CD4-positive, alpha-beta T cell (primary cell): Measurements from ENCODE around the gene CCS. TPM values are rescaled to one million over a fixed set of nuclear protein-coding genes. Genes with fewer than 3 reads are reported as not detected.

Source experiments
- ATAC-seq: fragments of 200-7000 bp; cut with Tn5 transposase; one replicate; pipeline ENCODE4 v1.10.0; 2022; ENCODE audit warnings: mild to moderate bottlenecking; ENCODE audit not compliant: poor library complexity
- CTCF ChIA-PET: fragments of 350-600 bp; sonication (Branson Sonifier 250); formaldehyde crosslinking; loops from one replicate; lab custom pipeline; 2021; ENCODE audit warnings: antibody characterized with exemption, inconsistent platforms; lab: Charles Lee
- POLR2A ChIA-PET: fragments of 350-600 bp; sonication (Branson Sonifier 250); formaldehyde crosslinking; loops from one replicate; lab custom pipeline; 2021; ENCODE audit warnings: antibody characterized with exemption, inconsistent platforms; lab: Charles Lee
- DNase-seq, 14 experiments: peaks; one replicate each; pipeline ENCODE4 v3.0.0-alpha.2; 2013 to 2020; ENCODE audit warnings: mixed read lengths in 2 of 14
- H3K27ac ChIP-seq, 2 donors: one replicate each; pipeline versions ENCODE4 v1.5.1 to v1.7.0; 2013; ENCODE audit warnings: low read length in 2 of 2, low read depth in 1 of 2, mild to moderate bottlenecking in 1 of 2
- H3K27me3 ChIP-seq, 2 experiments: 1 replicate in 1 of 2; 2 replicates in 1 of 2; pipeline versions ENCODE4 v1.6.1 to v1.7.0; 2013; ENCODE audit warnings: low read length in 2 of 2, control low read depth in 1 of 2, mild to moderate bottlenecking in 1 of 2, moderate library complexity in 1 of 2; ENCODE audit not compliant: insufficient read depth in 2 of 2, control insufficient read depth in 1 of 2
- H3K36me3 ChIP-seq: one replicate; pipeline ENCODE4 v1.6.1; 2013; ENCODE audit warnings: low read length, control low read depth; ENCODE audit not compliant: insufficient read depth
- H3K4me1 ChIP-seq: one replicate; pipeline ENCODE4 v1.6.1; 2013; ENCODE audit warnings: low read length, control low read depth; ENCODE audit not compliant: insufficient read depth
- H3K4me3 ChIP-seq: one replicate; pipeline ENCODE4 v1.5.1; 2013; ENCODE audit warnings: mild to moderate bottlenecking, low read length, moderate library complexity
- H3K9me3 ChIP-seq, 2 experiments: 1 replicate in 1 of 2; 2 replicates in 1 of 2; pipeline versions ENCODE4 v1.6.1 to v1.7.0; 2013; ENCODE audit warnings: low read length in 2 of 2, mild to moderate bottlenecking in 2 of 2, control low read depth in 1 of 2, moderate library complexity in 1 of 2; ENCODE audit not compliant: control insufficient read depth in 1 of 2, insufficient read depth in 1 of 2
- H3K27ac Mint-ChIP-seq: one replicate; pipeline ENCODE4 v1.8.0; 2020; ENCODE audit warnings: mixed read lengths
- H3K27me3 Mint-ChIP-seq: one replicate; pipeline ENCODE4 v1.8.0; 2021; ENCODE audit warnings: mixed read lengths
- H3K36me3 Mint-ChIP-seq: one replicate; pipeline ENCODE4 v1.8.0; 2021; ENCODE audit warnings: low read depth, mixed read lengths
- H3K4me1 Mint-ChIP-seq: one replicate; pipeline ENCODE4 v1.8.0; 2021; ENCODE audit warnings: low read depth, mixed read lengths
- H3K4me3 Mint-ChIP-seq: one replicate; pipeline ENCODE4 v1.8.0; 2020; ENCODE audit warnings: mild to moderate bottlenecking, mixed read lengths
- H3K9me3 Mint-ChIP-seq: one replicate; pipeline ENCODE4 v1.8.0; 2020; ENCODE audit warnings: mixed read lengths
- intact Hi-C, 2 experiments: fragments of 100-400 bp; cut with DNase I in 1 of 2; cut with micrococcal nuclease in 1 of 2; formaldehyde crosslinking; loops; one replicate each; pipeline versions ENCODE4 v1.15.1 to v1.9.0; 2023 to 2025; cut with DNase I, micrococcal nuclease
- total RNA-seq, 174 experiments: library from RNA in 2 of 174; stranded (reverse) in 2 of 174; gene quantifications; one replicate each; pipeline ENCODE4 v1.2.3 and lab custom pipeline; 2021 to 2026
- TF ChIP-seq, protein P1 (sequence below): fragments of 200-600 bp; IDR thresholded peaks from one replicate; pipeline ENCODE4 v1.8.0; 2022; ENCODE audit warnings: antibody characterized with exemption, mild to moderate bottlenecking

Gene CCS
- total RNA-seq, 2 experiments from 2014 or later: 25.4 to 26.3 TPM

DNA sequence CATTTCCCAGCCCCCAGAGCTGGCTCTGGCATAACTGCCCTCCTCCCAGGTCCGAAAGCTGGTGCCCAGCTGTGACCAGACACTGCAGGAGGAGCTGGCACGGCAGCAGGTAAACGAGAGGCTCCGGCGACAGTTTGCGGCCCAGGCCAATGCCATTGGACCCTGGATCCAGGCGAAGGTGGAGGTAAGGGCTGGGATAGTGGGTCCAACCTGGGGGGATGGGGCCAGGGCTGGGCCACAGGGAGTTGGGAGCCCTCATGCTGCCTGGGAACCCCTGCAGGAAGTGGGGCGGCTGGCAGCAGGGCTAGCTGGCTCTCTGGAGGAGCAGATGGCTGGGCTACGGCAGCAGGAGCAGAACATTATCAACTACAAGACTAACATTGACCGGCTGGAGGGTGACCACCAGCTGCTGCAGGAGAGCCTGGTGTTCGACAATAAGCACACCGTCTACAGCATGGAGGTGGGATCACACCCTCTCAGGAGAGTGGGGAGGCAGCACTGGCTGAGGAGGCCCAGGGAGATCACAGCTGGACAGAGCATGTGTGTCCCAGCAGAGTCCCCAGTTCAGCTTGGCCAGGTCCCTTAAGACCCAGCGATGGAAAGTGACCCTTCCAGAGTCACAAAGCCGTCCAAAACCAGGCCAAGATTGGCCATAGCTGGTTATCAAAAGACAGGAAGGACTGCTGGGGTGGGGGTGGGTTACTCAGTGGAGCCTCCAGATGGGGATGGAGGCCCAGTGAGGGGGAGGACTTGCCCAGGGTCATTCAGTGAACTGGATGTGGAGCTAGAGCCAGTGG, 31.6 kb upstream of the CCS start:
- Mint-ChIP-seq H3K4me3 (no peak overlapping the region), H3K36me3 (no peaks in the 10 kb centered on the region)

DNA sequence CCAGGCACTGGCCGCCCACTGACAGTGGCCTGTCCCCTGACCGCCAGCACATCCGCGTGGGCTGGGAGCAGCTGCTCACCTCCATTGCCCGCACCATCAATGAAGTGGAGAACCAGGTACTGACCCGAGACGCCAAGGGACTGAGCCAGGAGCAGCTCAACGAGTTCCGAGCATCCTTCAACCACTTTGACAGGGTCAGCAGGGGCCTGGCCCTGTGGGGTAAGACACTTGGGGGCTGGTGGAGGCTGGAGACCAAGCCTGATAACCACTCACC, 31.1 kb upstream of the CCS start:
- H3K4me1 Mint-ChIP-seq: peaks cover 5% of the 10 kb centered on the region
- Histone ChIP-seq H3K36me3 (no peaks in the 10 kb centered on the region), H3K4me1 (peaks cover 9% of the 10 kb centered on the region), H3K9me3 (peaks cover 0 to 6% of the 10 kb centered on the region in 2 experiments), H3K27me3 (peaks cover 8 to 9% of the 10 kb centered on the region in 2 experiments), H3K27ac (no peak overlapping the region), H3K4me3 (no peak overlapping the region)
- ATAC-seq (no peak), DNase-seq (no peak)
- H3K27ac Mint-ChIP-seq: no peak overlapping the region
- intact Hi-C loops: no loop called here
- ChIA-PET CTCF (no interaction called here), POLR2A (interaction anchor here (1.0 to 1.6 kb wide), 3 partner anchors 9 to 54 kb away, joined by 3 to 7 read pairs (median 3); partner anchors contain the start of genes ACTN3, RBM14 and ZDHHC24)
- H3K27me3 Mint-ChIP-seq: peaks cover 8% of the 10 kb centered on the region
- no peaks in the 10 kb centered on the region for H3K36me3 Mint-ChIP-seq
- H3K4me3 Mint-ChIP-seq: no peak overlapping the region
- TF ChIP-seq, protein P1, sequence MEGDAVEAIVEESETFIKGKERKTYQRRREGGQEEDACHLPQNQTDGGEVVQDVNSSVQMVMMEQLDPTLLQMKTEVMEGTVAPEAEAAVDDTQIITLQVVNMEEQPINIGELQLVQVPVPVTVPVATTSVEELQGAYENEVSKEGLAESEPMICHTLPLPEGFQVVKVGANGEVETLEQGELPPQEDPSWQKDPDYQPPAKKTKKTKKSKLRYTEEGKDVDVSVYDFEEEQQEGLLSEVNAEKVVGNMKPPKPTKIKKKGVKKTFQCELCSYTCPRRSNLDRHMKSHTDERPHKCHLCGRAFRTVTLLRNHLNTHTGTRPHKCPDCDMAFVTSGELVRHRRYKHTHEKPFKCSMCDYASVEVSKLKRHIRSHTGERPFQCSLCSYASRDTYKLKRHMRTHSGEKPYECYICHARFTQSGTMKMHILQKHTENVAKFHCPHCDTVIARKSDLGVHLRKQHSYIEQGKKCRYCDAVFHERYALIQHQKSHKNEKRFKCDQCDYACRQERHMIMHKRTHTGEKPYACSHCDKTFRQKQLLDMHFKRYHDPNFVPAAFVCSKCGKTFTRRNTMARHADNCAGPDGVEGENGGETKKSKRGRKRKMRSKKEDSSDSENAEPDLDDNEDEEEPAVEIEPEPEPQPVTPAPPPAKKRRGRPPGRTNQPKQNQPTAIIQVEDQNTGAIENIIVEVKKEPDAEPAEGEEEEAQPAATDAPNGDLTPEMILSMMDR: no peak
- no peaks in the 10 kb centered on the region for H3K9me3 Mint-ChIP-seq

More for the DNA sequence above, 31.6 kb upstream of the CCS start:
- no peaks in the 10 kb centered on the region for H3K36me3 ChIP-seq
- peaks cover 8 to 9% of the 10 kb centered on the region in 2 experiments for H3K27me3 ChIP-seq
- POLR2A ChIA-PET: interaction anchor here (0.8 to 1.6 kb wide), 3 partner anchors 16 to 77 kb away, joined by 3 to 7 read pairs (median 3); partner anchors contain the start of genes ACTN3, RBM14, RBM4 and ZDHHC24
- no peak for ATAC-seq
- no peak overlapping the region for H3K27ac Mint-ChIP-seq
- H3K4me1 ChIP-seq: peaks cover 9% of the 10 kb centered on the region
- peaks cover 8% of the 10 kb centered on the region for H3K27me3 Mint-ChIP-seq
- peaks cover 0 to 6% of the 10 kb centered on the region in 2 experiments for H3K9me3 ChIP-seq
- CTCF ChIA-PET: no interaction called here
- no peak overlapping the region for H3K27ac ChIP-seq
- intact Hi-C loops: no loop called here
- H3K4me3 ChIP-seq: no peak overlapping the region
- H3K9me3 Mint-ChIP-seq: no peaks in the 10 kb centered on the region
- TF ChIP-seq, protein P1: no peak
- H3K4me1 Mint-ChIP-seq: peaks cover 5% of the 10 kb centered on the region
- DNase-seq: no peak

DNA sequence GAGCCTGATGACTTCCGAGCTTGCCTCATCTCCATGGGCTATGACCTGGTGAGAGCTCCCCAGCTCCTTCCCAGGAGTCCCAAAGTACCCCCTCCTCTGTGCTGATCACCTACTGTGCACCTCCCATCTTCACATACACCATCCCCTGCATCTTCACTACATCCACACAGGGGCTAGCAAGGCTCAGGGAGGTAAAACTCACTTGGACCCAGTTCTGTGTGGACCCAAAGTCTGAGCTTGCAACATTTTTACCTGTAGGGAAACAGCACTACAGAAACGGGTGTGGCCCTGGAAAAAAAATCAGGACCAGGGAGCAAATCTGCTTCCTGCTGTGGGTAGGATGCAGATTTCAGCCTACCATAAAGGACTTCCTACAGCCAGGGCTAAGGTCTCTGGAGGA, 30.7 kb upstream of the CCS start:
- H3K4me1 ChIP-seq: peaks cover 9% of the 10 kb centered on the region
- no peak overlapping the region for H3K27ac Mint-ChIP-seq
- no peak overlapping the region for H3K4me3 Mint-ChIP-seq
- no peak overlapping the region for H3K27ac ChIP-seq
- H3K36me3 Mint-ChIP-seq: no peaks in the 10 kb centered on the region
- ChIA-PET CTCF (no interaction called here), POLR2A (interaction anchor here (1.0 to 1.6 kb wide), 3 partner anchors 9 to 54 kb away, joined by 3 to 7 read pairs (median 3); partner anchors contain the start of genes ACTN3, RBM14 and ZDHHC24)
- H3K9me3 ChIP-seq: peaks cover 0 to 6% of the 10 kb centered on the region in 2 experiments
- H3K4me1 Mint-ChIP-seq: peaks cover 5% of the 10 kb centered on the region
- H3K36me3 ChIP-seq: no peaks in the 10 kb centered on the region
- no peak overlapping the region for H3K4me3 ChIP-seq
- H3K9me3 Mint-ChIP-seq: no peaks in the 10 kb centered on the region
- TF ChIP-seq, protein P1: no peak
- peaks cover 6 to 7% of the 10 kb centered on the region in 2 experiments for H3K27me3 ChIP-seq
- intact Hi-C loops: no loop called here
- DNase-seq: no peak
- no peak for ATAC-seq
- H3K27me3 Mint-ChIP-seq: peaks cover 8% of the 10 kb centered on the region
